Measurements from ENCODE around the gene HIPK2. TPM values are rescaled to one million over a fixed set of nuclear protein-coding genes. Genes with fewer than 3 reads are reported as not detected.

HIPK2 gene
- total RNA-seq, 1 donor from 2014 or later = 5.8 TPM

GRCh38 chr7:139687980-139688632 is 89.7 kb downstream of the HIPK2 start:
- FAIRE-seq (no peak), DNase-seq (ENCODE audit: low read depth) (peak; percentile 71)
- Histone ChIP-seq H3K27me3 (ENCODE audit: control insufficient read depth, insufficient read depth, low read length) (no peaks in the 10 kb centered on the region), H3K4me3 (ENCODE audit: low read depth, low read length) (no peak overlapping the region), H3K36me3 (ENCODE audit: control insufficient read depth, insufficient read depth, low read length) (peaks cover 4% of the 10 kb centered on the region)
- no peak for TF ChIP-seq CTCF (IDR thresholded peaks at IDR 0.05; ENCODE audit: insufficient read depth, low read length, severe bottlenecking)

- TF ChIP-seq CTCF (IDR thresholded peaks at IDR 0.05; ENCODE audit: insufficient read depth, low read length, severe bottlenecking) = no peak
- DNase-seq (ENCODE audit: low read depth) (no peak), FAIRE-seq (no peak)
- peaks cover 4% of the 10 kb centered on the region for H3K36me3 ChIP-seq (ENCODE audit: control insufficient read depth, insufficient read depth, low read length)
- no peaks in the 10 kb centered on the region for H3K27me3 ChIP-seq (ENCODE audit: control insufficient read depth, insufficient read depth, low read length)
- H3K4me3 ChIP-seq (ENCODE audit: low read depth, low read length) = no peak overlapping the region
Measured at GRCh38 chr7:139687211-139687954, 90.4 kb downstream of the HIPK2 start.

GRCh38 chr7:139683137-139683921 is 94.5 kb downstream of the HIPK2 start:
- Histone ChIP-seq H3K4me3 (ENCODE audit: low read depth, low read length) (no peak overlapping the region), H3K36me3 (ENCODE audit: control insufficient read depth, insufficient read depth, low read length) (no peaks in the 10 kb centered on the region), H3K27me3 (ENCODE audit: control insufficient read depth, insufficient read depth, low read length) (no peaks in the 10 kb centered on the region)
- no peak for TF ChIP-seq CTCF (IDR thresholded peaks at IDR 0.05; ENCODE audit: insufficient read depth, low read length, severe bottlenecking)
- DNase-seq (ENCODE audit: low read depth) = peak; percentile 36
- no peak for FAIRE-seq

GRCh38 chr7:139682136-139683013 is 95.4 kb downstream of the HIPK2 start:
- Histone ChIP-seq H3K27me3 (ENCODE audit: control insufficient read depth, insufficient read depth, low read length) (no peaks in the 10 kb centered on the region), H3K4me3 (ENCODE audit: low read depth, low read length) (no peak overlapping the region), H3K36me3 (ENCODE audit: control insufficient read depth, insufficient read depth, low read length) (no peaks in the 10 kb centered on the region)
- TF ChIP-seq CTCF (IDR thresholded peaks at IDR 0.05; ENCODE audit: insufficient read depth, low read length, severe bottlenecking) = no peak
- FAIRE-seq (peak; percentile 36), DNase-seq (ENCODE audit: low read depth) (peak; percentile 97)

- H3K27me3 ChIP-seq (ENCODE audit: control insufficient read depth, insufficient read depth, low read length) = no peaks in the 10 kb centered on the region
- no peak for DNase-seq (ENCODE audit: low read depth)
- no peak for FAIRE-seq
- no peak overlapping the region for H3K4me3 ChIP-seq (ENCODE audit: low read depth, low read length)
- H3K36me3 ChIP-seq (ENCODE audit: control insufficient read depth, insufficient read depth, low read length) = no peaks in the 10 kb centered on the region
- no peak for TF ChIP-seq CTCF (IDR thresholded peaks at IDR 0.05; ENCODE audit: insufficient read depth, low read length, severe bottlenecking)
Measured at GRCh38 chr7:139681812-139682135, 96.0 kb downstream of the HIPK2 start.

Measured in bronchial epithelial cell (primary cell).